Kidney epithelial cell (primary cell): Measurements from ENCODE around the gene PLCB1. TPM values are rescaled to one million over a fixed set of nuclear protein-coding genes. Genes with fewer than 3 reads are reported as not detected.

Experiments used
- DNase-seq: peaks from one replicate; pipeline ENCODE4 v3.0.0-alpha.2; 2010; ENCODE audit warnings: low read depth
- H3K27me3 ChIP-seq: 2 replicates; pipeline ENCODE4 v1.6.0; 2011; ENCODE audit warnings: low read length; ENCODE audit not compliant: control insufficient read depth, insufficient read depth
- H3K36me3 ChIP-seq: 2 replicates; pipeline ENCODE4 v1.5.1; 2011; ENCODE audit warnings: low read length; ENCODE audit not compliant: control insufficient read depth, insufficient read depth
- H3K4me3 ChIP-seq: 2 replicates; pipeline ENCODE4 v1.5.1; 2011; ENCODE audit warnings: low read depth, mild to moderate bottlenecking, control low read depth, low read length
- CTCF ChIP-seq: IDR thresholded peaks from 2 replicates; pipeline ENCODE4 v1.5.1; 2011; ENCODE audit warnings: mild to moderate bottlenecking, moderate library complexity, low read length, control low read depth, inconsistent platforms; ENCODE audit not compliant: insufficient read depth, poor library complexity, severe bottlenecking
- total RNA-seq: library from RNA; depleted of rRNA; stranded (reverse); fragments of >200 nt; gene quantifications from 2 replicates; pipeline ENCODE4 v1.2.3, GENCODE V29; 2015

PLCB1 gene
- total RNA-seq, 1 donor from 2014 or later = 5.1 TPM

GRCh38 chr20:8394308-8394945 lies 262.4 kb downstream of the PLCB1 start:
- no peak overlapping the region for H3K4me3 ChIP-seq
- no peaks in the 10 kb centered on the region for H3K36me3 ChIP-seq
- DNase-seq = no peak
- no peak for TF ChIP-seq CTCF
- H3K27me3 ChIP-seq = no peaks in the 10 kb centered on the region

GRCh38 chr20:8395956-8396355 lies 263.9 kb downstream of the PLCB1 start:
- Histone ChIP-seq H3K36me3 (no peaks in the 10 kb centered on the region), H3K4me3 (no peak overlapping the region), H3K27me3 (no peaks in the 10 kb centered on the region)
- DNase-seq = no peak
- TF ChIP-seq CTCF = no peak

- no peak overlapping the region for H3K4me3 ChIP-seq
- no peaks in the 10 kb centered on the region for H3K27me3 ChIP-seq
- TF ChIP-seq CTCF = no peak
- no peaks in the 10 kb centered on the region for H3K36me3 ChIP-seq
- DNase-seq = no peak
Observed at GRCh38 chr20:8398263-8399051, 266.4 kb downstream of the PLCB1 start.

- Histone ChIP-seq H3K4me3 (no peak overlapping the region), H3K36me3 (no peaks in the 10 kb centered on the region), H3K27me3 (no peaks in the 10 kb centered on the region)
- no peak for DNase-seq
- no peak for TF ChIP-seq CTCF
Observed at GRCh38 chr20:8399947-8400346, 267.9 kb downstream of the PLCB1 start.

- no peaks in the 10 kb centered on the region for H3K36me3 ChIP-seq
- H3K4me3 ChIP-seq = no peak overlapping the region
- DNase-seq = no peak
- TF ChIP-seq CTCF = no peak
- H3K27me3 ChIP-seq = no peaks in the 10 kb centered on the region
Observed at GRCh38 chr20:8400486-8400885, 268.4 kb downstream of the PLCB1 start.
